ENCODE measurements around the gene CLEC5A.
"Not testable (repeated sequence)": the region's sequence is repeated elsewhere in the genome, so short reads cannot be mapped to it uniquely, and the experiment has no call there.

Gene CLEC5A

DNA sequence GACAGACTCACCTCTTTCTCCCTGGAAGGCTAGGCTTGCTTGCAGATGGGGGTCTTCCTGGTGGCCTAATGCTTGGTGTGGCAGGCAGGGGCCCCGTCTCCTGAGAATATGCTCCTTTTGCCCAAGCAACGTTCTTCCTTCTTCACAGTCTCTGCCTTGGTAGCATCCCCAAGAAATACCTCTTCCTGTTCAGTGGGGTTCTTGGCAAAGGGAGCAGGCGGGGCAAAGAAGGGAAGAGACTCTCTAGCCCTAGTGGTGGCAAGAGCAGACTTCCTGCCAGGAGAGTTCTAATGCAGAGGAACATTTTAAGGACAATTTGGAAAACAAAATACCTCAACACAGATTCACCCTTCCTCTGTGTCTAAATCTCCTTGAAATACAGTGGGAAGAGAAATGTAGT is at the start of gene CLEC5A:
Gene CLEC5A, minus strand, starts transcription at position 179 of the 400 bp plus-strand sequence. CDS start 682 bp downstream, outside the sequence.
- DNase-seq (ENCODE audit: low read depth in 2 of 2) = no peak

DNA sequence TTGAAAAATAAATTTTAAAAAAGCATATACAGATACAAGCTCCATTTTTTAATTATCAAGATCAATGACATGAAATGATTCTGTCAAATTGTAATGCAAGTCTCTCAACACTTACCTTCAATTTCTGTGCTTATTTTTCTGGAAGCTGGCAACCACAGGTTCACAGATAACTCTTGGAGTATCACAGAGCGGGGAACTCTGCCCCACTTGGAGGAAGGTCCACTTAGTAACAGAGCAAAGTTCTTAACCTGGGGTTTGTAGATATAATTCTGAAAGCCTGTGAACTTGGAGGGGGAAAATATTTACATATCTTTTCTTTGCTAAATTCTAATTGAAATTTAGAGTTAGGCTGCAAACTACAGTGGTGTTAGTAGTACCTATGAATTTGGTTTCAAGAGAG is 46.6 kb upstream of the CLEC5A start:
- no peak for DNase-seq (ENCODE audit: low read depth in 2 of 2)

DNA sequence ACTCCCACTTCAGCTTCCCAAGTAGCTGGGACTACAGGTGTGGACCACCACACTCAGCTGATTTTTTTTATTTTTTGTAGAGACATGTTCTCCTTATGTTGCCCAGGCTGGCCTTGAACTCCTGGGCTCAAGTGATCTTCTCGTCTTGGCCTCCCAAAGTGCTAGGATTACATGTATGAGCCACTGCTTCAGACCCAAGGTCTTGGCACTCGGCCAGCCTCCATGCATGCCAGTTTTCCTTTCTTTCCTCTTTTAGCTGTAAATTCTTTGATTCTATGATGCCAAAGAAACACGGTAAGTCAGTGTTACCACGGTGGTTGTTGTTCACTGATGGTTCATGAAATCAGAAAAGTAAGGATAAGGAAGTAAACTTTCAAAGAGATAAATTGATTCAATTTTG is 45.9 kb upstream of the CLEC5A start:
- no peak for DNase-seq (ENCODE audit: low read depth in 2 of 2)

- DNase-seq (ENCODE audit: low read depth in 2 of 2) = no peak
These were observed 45.4 kb upstream of the CLEC5A start for GRCh38 chr7:141992156-141992555.

GRCh38 chr7:141991140-141991539 is 44.4 kb upstream of the CLEC5A start:
- no peak for DNase-seq (ENCODE audit: low read depth in 2 of 2)

- DNase-seq (ENCODE audit: low read depth in 2 of 2) = no peak
These were observed 43.4 kb upstream of the CLEC5A start for GRCh38 chr7:141990011-141990725.

- DNase-seq (ENCODE audit: low read depth in 2 of 2) = not testable (repeated sequence)
These were observed 41.0 kb upstream of the CLEC5A start for GRCh38 chr7:141987803-141988202.

DNA sequence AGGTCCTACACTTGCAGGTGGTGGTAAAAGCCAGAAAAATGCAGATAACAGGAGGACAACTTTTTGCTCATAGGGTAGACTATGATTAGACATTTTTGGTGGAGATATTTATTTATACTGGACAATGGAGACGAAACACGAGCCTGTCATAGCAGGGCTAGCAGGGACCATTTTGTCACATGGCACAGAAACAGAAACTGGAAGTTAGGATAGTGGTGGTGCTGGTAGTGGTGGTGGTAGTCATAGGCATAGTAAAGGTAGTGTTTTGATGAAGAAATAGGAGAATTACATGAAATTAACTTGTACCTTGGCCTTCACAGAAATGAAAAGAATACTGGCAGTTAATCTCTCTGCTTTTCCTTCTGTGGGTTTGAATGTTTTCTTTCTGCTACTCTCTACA is 40.1 kb upstream of the CLEC5A start:
- no peak for DNase-seq (ENCODE audit: low read depth in 2 of 2)

GRCh38 chr7:141985926-141986325 is 39.2 kb upstream of the CLEC5A start:
- not testable (repeated sequence) for DNase-seq (ENCODE audit: low read depth in 2 of 2)

DNA sequence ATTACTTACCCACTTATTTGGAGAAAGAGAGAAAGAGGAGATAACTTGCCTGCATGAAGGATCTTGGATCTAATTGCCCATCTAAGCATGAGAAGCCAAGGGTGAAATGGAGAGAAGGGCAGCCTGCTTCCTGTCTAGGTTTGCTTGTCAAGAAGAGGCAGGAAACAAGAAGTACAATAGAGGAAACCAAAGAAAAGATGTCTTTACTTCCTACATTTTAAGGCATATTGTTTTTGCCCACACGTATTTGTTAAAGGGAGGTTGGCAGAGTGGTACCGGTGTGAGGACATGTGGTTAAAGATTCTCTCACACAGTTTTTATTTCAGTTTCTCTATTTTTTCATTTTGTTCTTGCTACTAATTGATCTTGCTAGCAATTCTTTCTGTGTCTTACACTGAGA is 32.8 kb upstream of the CLEC5A start:
- DNase-seq (ENCODE audit: low read depth in 2 of 2) = no peak

GRCh38 chr7:141978351-141978750 is 31.6 kb upstream of the CLEC5A start:
- no peak for DNase-seq (ENCODE audit: low read depth in 2 of 2)

DNA sequence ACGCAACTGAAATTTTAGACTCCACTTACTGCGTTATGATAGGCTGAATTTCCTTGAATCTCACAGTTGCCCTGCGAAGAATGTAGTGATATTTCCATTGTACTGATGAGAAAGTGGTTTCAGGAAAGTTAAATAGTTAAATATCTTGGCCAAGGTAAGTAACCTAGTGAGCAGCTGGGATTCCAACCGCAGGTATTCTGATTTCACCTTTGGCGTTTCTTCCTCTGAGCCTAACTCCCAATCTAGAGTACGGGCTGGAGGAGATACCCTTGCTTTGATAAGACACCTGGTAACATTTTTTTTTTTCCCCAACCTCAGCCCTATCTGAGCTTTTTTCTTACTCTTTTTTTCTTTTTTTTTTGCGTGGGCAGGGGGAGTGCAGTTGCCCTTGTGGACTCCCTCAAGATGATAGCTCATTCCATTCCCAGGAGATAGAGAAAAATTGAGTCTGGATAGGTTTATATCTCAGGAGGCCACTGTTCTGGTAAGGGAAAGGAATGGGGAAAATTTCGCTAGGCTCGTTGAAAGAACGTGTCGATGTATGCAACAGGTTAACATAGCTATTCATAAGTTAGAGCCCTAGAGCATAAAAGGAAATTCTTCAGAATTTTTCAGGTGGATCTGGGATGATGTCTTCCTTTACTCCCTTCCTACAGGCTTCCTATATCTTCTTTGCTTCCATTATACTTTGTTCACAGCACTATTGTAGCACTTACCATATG is 29.9 kb upstream of the CLEC5A start:
- no peak for DNase-seq (ENCODE audit: low read depth in 2 of 2)

GRCh38 chr7:141975806-141976523 is 29.2 kb upstream of the CLEC5A start:
- DNase-seq (ENCODE audit: low read depth in 2 of 2) = no peak

- no peak for DNase-seq (ENCODE audit: low read depth in 2 of 2)
These were observed 28.1 kb upstream of the CLEC5A start for GRCh38 chr7:141974831-141975230.

GRCh38 chr7:141973673-141974072 is 26.9 kb upstream of the CLEC5A start, which contains the start of gene TAS2R38:
Gene TAS2R38, minus strand, starts transcription at chr7:141973773. Its CDS starts 84 bp downstream, at chr7:141973689.
- DNase-seq (ENCODE audit: low read depth in 2 of 2) = no peak

- no peak for DNase-seq (ENCODE audit: low read depth in 2 of 2)
These were observed 14.1 kb upstream of the CLEC5A start for GRCh38 chr7:141960687-141961422.

GRCh38 chr7:141956084-141956483 is 9.3 kb upstream of the CLEC5A start:
- no peak for DNase-seq (ENCODE audit: low read depth in 2 of 2)

DNA sequence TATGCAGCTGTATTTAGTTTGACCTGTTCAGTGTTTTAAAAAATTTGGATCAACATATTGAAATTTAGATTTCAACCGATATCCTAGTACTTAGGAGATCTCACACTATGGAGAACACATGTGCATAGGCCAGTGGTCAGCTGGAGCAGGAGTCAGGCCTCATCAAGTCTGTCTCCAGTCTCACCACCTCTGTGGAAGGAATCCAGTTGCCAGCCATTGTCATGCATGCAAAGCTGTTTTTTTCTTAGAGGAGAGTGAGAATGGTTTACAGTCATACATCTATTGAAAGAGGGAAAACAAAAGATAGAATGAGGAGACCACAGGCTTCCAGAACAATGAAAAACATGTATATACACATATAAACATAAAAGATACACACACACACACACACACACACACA is 7.6 kb upstream of the CLEC5A start:
- no peak for DNase-seq (ENCODE audit: low read depth in 2 of 2)

DNA sequence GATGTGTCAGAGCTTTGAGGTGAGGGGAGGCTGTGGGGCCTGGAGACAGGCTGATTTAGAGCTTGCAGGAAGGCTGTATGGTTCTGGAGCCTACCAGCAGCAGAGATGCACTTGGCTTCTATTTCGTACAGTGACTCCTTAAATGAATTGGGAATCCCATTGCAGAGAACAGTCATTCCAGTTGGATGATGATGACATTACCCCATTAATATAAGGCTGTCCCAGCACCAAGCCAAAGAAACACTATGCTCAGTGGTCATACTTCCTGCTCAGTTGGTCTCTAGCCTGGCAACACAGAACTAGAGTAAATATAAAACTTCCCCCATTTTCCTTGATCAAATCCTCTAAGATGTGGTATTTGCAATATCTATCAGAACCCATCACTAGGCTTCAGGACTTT is 5.7 kb upstream of the CLEC5A start:
- no peak for DNase-seq (ENCODE audit: low read depth in 2 of 2)

GRCh38 chr7:141950806-141951205 is 4.0 kb upstream of the CLEC5A start:
- DNase-seq (ENCODE audit: low read depth in 2 of 2) = no peak

- no peak for DNase-seq (ENCODE audit: low read depth in 2 of 2)
These were observed 3.1 kb upstream of the CLEC5A start for GRCh38 chr7:141949911-141950310.

DNA sequence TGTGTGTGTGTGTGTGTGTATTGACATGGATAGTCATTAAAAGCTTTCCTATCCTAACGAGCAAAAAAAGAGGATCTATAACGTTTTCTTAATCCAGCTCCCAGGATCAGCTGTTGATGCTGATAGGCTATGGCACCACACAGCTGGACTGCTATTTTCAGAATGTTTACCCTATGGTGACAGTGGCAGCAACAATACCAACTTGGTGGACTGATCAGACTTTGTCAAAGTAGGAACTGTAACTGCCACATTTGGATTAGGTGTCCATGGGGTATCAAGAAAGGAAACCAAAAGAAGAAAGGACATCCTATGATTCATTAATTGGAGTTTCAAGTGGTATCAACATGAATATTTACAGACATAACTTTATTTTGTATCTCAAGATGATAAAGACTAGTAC is 2.7 kb upstream of the CLEC5A start:
- DNase-seq (ENCODE audit: low read depth in 2 of 2) = no peak
